Endometrium (tissue), 2 donors: ENCODE measurements around the gene ESPNL.

Source experiments
- FAIRE-seq: peaks from 2 replicates; lab custom pipeline; 2012; peaks lifted over from hg19 to GRCh38; lab: Jason Lieb, UNC
- donor health status: control.
- donor health status: control.

Gene ESPNL

GRCh38 chr2:238171575-238172187 is 71.5 kb downstream of the ESPNL start:
- FAIRE-seq, result no peak

GRCh38 chr2:238172439-238172838 is 72.3 kb downstream of the ESPNL start:
- no peak for FAIRE-seq

GRCh38 chr2:238173692-238174091 is 73.6 kb downstream of the ESPNL start:
- FAIRE-seq, result no peak

GRCh38 chr2:238174291-238174690 is 74.2 kb downstream of the ESPNL start:
- no peak for FAIRE-seq

- FAIRE-seq, result no peak
Measured at GRCh38 chr2:238174701-238175100, 74.6 kb downstream of the ESPNL start.

- no peak for FAIRE-seq
Measured at GRCh38 chr2:238176613-238177012, 76.5 kb downstream of the ESPNL start.

- no peak for FAIRE-seq
Measured at GRCh38 chr2:238180554-238180953, 80.4 kb downstream of the ESPNL start.

GRCh38 chr2:238182362-238182761 is 82.2 kb downstream of the ESPNL start:
- FAIRE-seq, result no peak
